ENCODE measurements around the gene ZBTB20. TPM values are rescaled to one million over a fixed set of nuclear protein-coding genes. Genes with fewer than 3 reads are reported as not detected.

ZBTB20 gene
- total RNA-seq, 1 donor from 2014 or later, result 63.3 TPM

- no peak for DNase-seq (ENCODE audit: low spot score)
Observed at GRCh38 chr3:114673481-114673880, 473.6 kb downstream of the ZBTB20 start.

- DNase-seq (ENCODE audit: low spot score), result no peak
Observed at GRCh38 chr3:114672692-114673447, 474.2 kb downstream of the ZBTB20 start.

- no peak for DNase-seq (ENCODE audit: low spot score)
Observed at GRCh38 chr3:114671741-114672510, 475.2 kb downstream of the ZBTB20 start.

GRCh38 chr3:114669614-114670013, 477.5 kb downstream of the ZBTB20 start:
- no peak for DNase-seq (ENCODE audit: low spot score)

- no peak for DNase-seq (ENCODE audit: low spot score)
Observed at GRCh38 chr3:114668099-114668498, 479.0 kb downstream of the ZBTB20 start.

- DNase-seq (ENCODE audit: low spot score), result no peak
Observed at GRCh38 chr3:114666623-114667022, 480.5 kb downstream of the ZBTB20 start.

- DNase-seq (ENCODE audit: low spot score), result no peak
Observed at GRCh38 chr3:114664006-114664405, 483.1 kb downstream of the ZBTB20 start.

GRCh38 chr3:114660808-114661207, 486.3 kb downstream of the ZBTB20 start:
- no peak for DNase-seq (ENCODE audit: low spot score)

GRCh38 chr3:114660124-114660523, 487.0 kb downstream of the ZBTB20 start:
- peak; percentile 29 for DNase-seq (ENCODE audit: low spot score)

- no peak for DNase-seq (ENCODE audit: low spot score)
Observed at GRCh38 chr3:114659109-114660061, 487.7 kb downstream of the ZBTB20 start.

GRCh38 chr3:114651555-114651954, 495.5 kb downstream of the ZBTB20 start:
- no peak for DNase-seq (ENCODE audit: low spot score)

GRCh38 chr3:114650808-114651207, 496.3 kb downstream of the ZBTB20 start:
- DNase-seq (ENCODE audit: low spot score), result no peak

- DNase-seq (ENCODE audit: low spot score), result no peak
Observed at GRCh38 chr3:114649331-114649730, 497.8 kb downstream of the ZBTB20 start.

GRCh38 chr3:114646526-114646925, 500.6 kb downstream of the ZBTB20 start:
- no peak for DNase-seq (ENCODE audit: low spot score)

- no peak for DNase-seq (ENCODE audit: low spot score)
Observed at GRCh38 chr3:114645392-114645791, 501.7 kb downstream of the ZBTB20 start.

GRCh38 chr3:114644367-114644766, 502.7 kb downstream of the ZBTB20 start:
- DNase-seq (ENCODE audit: low spot score), result no peak

GRCh38 chr3:114642951-114643741, 503.9 kb downstream of the ZBTB20 start:
- no peak for DNase-seq (ENCODE audit: low spot score)

GRCh38 chr3:114640126-114640525, 507.0 kb downstream of the ZBTB20 start:
- DNase-seq (ENCODE audit: low spot score), result no peak

- DNase-seq (ENCODE audit: low spot score), result no peak
Observed at GRCh38 chr3:114639171-114639570, 507.9 kb downstream of the ZBTB20 start.

- no peak for DNase-seq (ENCODE audit: low spot score)
Observed at GRCh38 chr3:114635878-114636277, 511.2 kb downstream of the ZBTB20 start.

GRCh38 chr3:114634635-114635034, 512.5 kb downstream of the ZBTB20 start:
- DNase-seq (ENCODE audit: low spot score), result no peak
